DND-41 (cell line): ENCODE data around the gene IMPDH1.

Experiments used
- ATAC-seq: fragments of 200-7000 bp; cut with Tn5 transposase; 3 replicates; pipeline ENCODE4 v1.9.1; 2021; ENCODE audit warnings: low read depth; ENCODE audit not compliant: insufficient read depth
- DNase-seq: peaks from one replicate; pipeline ENCODE4 v3.0.0-alpha.2; 2020
- H2AFZ ChIP-seq: 2 replicates; pipeline ENCODE4 v1.6.0; 2012; ENCODE audit warnings: low read depth, low read length
- H3K27ac ChIP-seq: 2 replicates; pipeline ENCODE4 v1.5.1; 2012; ENCODE audit warnings: low read length, inconsistent platforms
- H3K27me3 ChIP-seq: fragments of 200-600 bp; sonication (generic); 2 replicates; pipeline ENCODE4 v1.6.0; 2012; ENCODE audit warnings: low read length, mild to moderate bottlenecking, inconsistent platforms; ENCODE audit not compliant: insufficient read depth, poor library complexity
- H3K36me3 ChIP-seq: 2 replicates; pipeline ENCODE4 v1.5.1; 2012; ENCODE audit warnings: low read length, inconsistent platforms; ENCODE audit not compliant: insufficient read depth
- H3K4me1 ChIP-seq: 2 replicates; pipeline ENCODE4 v1.5.1; 2012; ENCODE audit warnings: mild to moderate bottlenecking, low read length; ENCODE audit not compliant: insufficient read depth
- H3K4me2 ChIP-seq: 2 replicates; pipeline ENCODE4 v1.6.0; 2012; ENCODE audit warnings: mild to moderate bottlenecking, moderate library complexity, low read length, inconsistent platforms; ENCODE audit not compliant: insufficient read depth
- H3K4me3 ChIP-seq, 2 experiments: fragments of 200-600 bp in 1 of 2; shearing (Covaris generic) in 1 of 2; 2 replicates each; pipeline ENCODE4 v1.5.1; 2012 to 2016; ENCODE audit warnings: inconsistent platforms in 2 of 2, low read length in 2 of 2, mild to moderate bottlenecking in 2 of 2, low read depth in 1 of 2, moderate library complexity in 1 of 2
- H3K79me2 ChIP-seq: 2 replicates; pipeline ENCODE4 v1.6.0; 2012; ENCODE audit warnings: low read length, inconsistent platforms; ENCODE audit not compliant: insufficient read depth
- H3K9ac ChIP-seq: 2 replicates; pipeline ENCODE4 v1.6.0; 2012; ENCODE audit warnings: low read depth, mild to moderate bottlenecking, inconsistent platforms, low read length, moderate library complexity
- H3K9me3 ChIP-seq: 2 replicates; pipeline ENCODE4 v1.5.1; 2012; ENCODE audit warnings: low read length, moderate library complexity, mild to moderate bottlenecking, inconsistent platforms; ENCODE audit not compliant: insufficient read depth, severe bottlenecking
- H4K20me1 ChIP-seq: 2 replicates; pipeline ENCODE4 v1.6.0; 2012; ENCODE audit warnings: low read length; ENCODE audit not compliant: insufficient read depth
- CTCF ChIP-seq: IDR thresholded peaks from 2 replicates; pipeline ENCODE4 v1.5.1; 2012; ENCODE audit warnings: borderline replicate concordance, low read length, moderate library complexity, mild to moderate bottlenecking; ENCODE audit not compliant: poor library complexity, severe bottlenecking; ENCODE audit errors: extremely low read depth
- EZH2 ChIP-seq: IDR thresholded peaks from 3 replicates; pipeline ENCODE4 v1.6.1; 2012; ENCODE audit warnings: borderline replicate concordance, low read depth, mild to moderate bottlenecking, moderate library complexity, low read length, inconsistent platforms; ENCODE audit not compliant: severe bottlenecking

IMPDH1 gene

GRCh38 chr7:128421384-128421783, 11.6 kb upstream of the IMPDH1 start:
- ATAC-seq = no peak
- no peaks in the 10 kb centered on the region for H3K36me3 ChIP-seq
- no peak for TF ChIP-seq CTCF
- TF ChIP-seq EZH2 = no peak
- peaks cover 5% of the 10 kb centered on the region; the same call in 1 of the 2 replicates for H4K20me1 ChIP-seq
- no peak for DNase-seq
- no peak overlapping the region for H3K9ac ChIP-seq
- no peaks in the 10 kb centered on the region for H3K9me3 ChIP-seq
- no peak overlapping the region for H2AFZ ChIP-seq
- peaks cover 3% of the 10 kb centered on the region for H3K27me3 ChIP-seq
- H3K4me1 ChIP-seq = no peaks in the 10 kb centered on the region
- H3K27ac ChIP-seq = no peak overlapping the region
- H3K4me3 ChIP-seq = no peak overlapping the region
- no peaks in the 10 kb centered on the region for H3K79me2 ChIP-seq
- H3K4me2 ChIP-seq = no peak overlapping the region

GRCh38 chr7:128420773-128421172, 11.0 kb upstream of the IMPDH1 start:
- Histone ChIP-seq H2AFZ (no peak overlapping the region), H3K27me3 (peaks cover 3% of the 10 kb centered on the region), H3K79me2 (no peaks in the 10 kb centered on the region), H3K4me3 (no peak overlapping the region), H3K9ac (no peak overlapping the region), H4K20me1 (peaks cover 5% of the 10 kb centered on the region; the same call in 1 of the 2 replicates), H3K4me2 (no peak overlapping the region), H3K9me3 (no peaks in the 10 kb centered on the region), H3K36me3 (no peaks in the 10 kb centered on the region), H3K27ac (no peak overlapping the region), H3K4me1 (no peaks in the 10 kb centered on the region)
- TF ChIP-seq CTCF (no peak), EZH2 (no peak)
- ATAC-seq (no peak), DNase-seq (no peak)

GRCh38 chr7:128419257-128419656, 9.5 kb upstream of the IMPDH1 start:
- H3K4me1 ChIP-seq = no peaks in the 10 kb centered on the region
- H4K20me1 ChIP-seq = peaks cover 5% of the 10 kb centered on the region; the same call in 1 of the 2 replicates
- no peaks in the 10 kb centered on the region for H3K36me3 ChIP-seq
- no peak for TF ChIP-seq EZH2
- no peak for TF ChIP-seq CTCF
- H3K4me3 ChIP-seq = no peak overlapping the region
- ATAC-seq (no peak), DNase-seq (no peak)
- H3K4me2 ChIP-seq = no peak overlapping the region
- H3K27me3 ChIP-seq = peaks cover 6% of the 10 kb centered on the region
- H3K9ac ChIP-seq = no peak overlapping the region
- H2AFZ ChIP-seq = no peak overlapping the region
- H3K27ac ChIP-seq = no peak overlapping the region
- no peaks in the 10 kb centered on the region for H3K79me2 ChIP-seq
- H3K9me3 ChIP-seq = no peaks in the 10 kb centered on the region

- ATAC-seq = no peak
- peaks cover 11% of the 10 kb centered on the region for H3K27me3 ChIP-seq
- no peaks in the 10 kb centered on the region for H3K79me2 ChIP-seq
- no peak overlapping the region for H3K4me3 ChIP-seq
- DNase-seq = no peak
- no peaks in the 10 kb centered on the region for H3K36me3 ChIP-seq
- no peaks in the 10 kb centered on the region for H3K9me3 ChIP-seq
- no peak overlapping the region for H3K4me2 ChIP-seq
- no peak overlapping the region for H3K27ac ChIP-seq
- peaks cover 5% of the 10 kb centered on the region; the same call in 1 of the 2 replicates for H4K20me1 ChIP-seq
- no peak overlapping the region for H2AFZ ChIP-seq
- H3K4me1 ChIP-seq = no peaks in the 10 kb centered on the region
- no peak overlapping the region for H3K9ac ChIP-seq
- no peak for TF ChIP-seq CTCF
- no peak for TF ChIP-seq EZH2
These were observed 7.3 kb upstream of the IMPDH1 start for GRCh38 chr7:128417071-128417470.
